Keratinocyte (primary cell): ENCODE results near the gene KCNJ1. TPM values are rescaled to one million over a fixed set of nuclear protein-coding genes. Genes with fewer than 3 reads are reported as not detected.

Source experiments
- DNase-seq: peaks from one replicate; pipeline ENCODE4 v3.0.0-alpha.2; 2011; ENCODE audit warnings: low read depth, missing footprints, low spot score
- FAIRE-seq: peaks from 2 replicates; lab custom pipeline; 2011; peaks lifted over from hg19 to GRCh38; lab: Jason Lieb, UNC
- H2AFZ ChIP-seq: 2 replicates; pipeline ENCODE4 v1.6.0; 2012; ENCODE audit warnings: low read length, control low read depth, inconsistent platforms; ENCODE audit not compliant: control insufficient read depth
- H3K27ac ChIP-seq: 2 replicates; pipeline ENCODE4 v1.5.1; 2011; ENCODE audit warnings: low read length; ENCODE audit not compliant: control insufficient read depth, insufficient read depth
- H3K27me3 ChIP-seq: 3 replicates; pipeline ENCODE4 v1.6.0; 2011; ENCODE audit warnings: low read length; ENCODE audit not compliant: control insufficient read depth, insufficient read depth; ENCODE audit errors: extremely low read depth
- H3K36me3 ChIP-seq, 2 experiments: 2 replicates in 1 of 2; 3 replicates in 1 of 2; pipeline ENCODE4 v1.5.1; 2011; ENCODE audit warnings: low read length in 2 of 2, mild to moderate bottlenecking in 1 of 2; ENCODE audit not compliant: control insufficient read depth in 2 of 2, insufficient read depth in 2 of 2; ENCODE audit errors: extremely low read depth in 1 of 2
- H3K4me1 ChIP-seq: 3 replicates; pipeline ENCODE4 v1.5.1; 2011; ENCODE audit warnings: low read length; ENCODE audit not compliant: control insufficient read depth, insufficient read depth; ENCODE audit errors: extremely low read depth
- H3K4me2 ChIP-seq: 3 replicates; pipeline ENCODE4 v1.6.0; 2011; ENCODE audit warnings: low read depth, low read length; ENCODE audit not compliant: control insufficient read depth, insufficient read depth; ENCODE audit errors: extremely low read depth
- H3K4me3 ChIP-seq, 3 experiments: fragments of 200-600 bp in 1 of 3; sonication (generic) in 1 of 3; 2 replicates in 2 of 3; 3 replicates in 1 of 3; pipeline ENCODE4 v1.5.1; 2011 to 2016; ENCODE audit warnings: low read length in 3 of 3, mild to moderate bottlenecking in 3 of 3, control low read depth in 2 of 3, inconsistent platforms in 1 of 3, low read depth in 1 of 3, mixed read lengths in 1 of 3, mixed run types in 1 of 3, moderate library complexity in 1 of 3; ENCODE audit not compliant: control insufficient read depth in 2 of 3, insufficient read depth in 2 of 3; ENCODE audit errors: extremely low read depth in 1 of 3
- H3K79me2 ChIP-seq: 2 replicates; pipeline ENCODE4 v1.6.0; 2012; ENCODE audit warnings: low read length; ENCODE audit not compliant: control insufficient read depth, insufficient read depth
- H3K9ac ChIP-seq: 3 replicates; pipeline ENCODE4 v1.6.0; 2011; ENCODE audit warnings: low read length; ENCODE audit not compliant: control insufficient read depth, insufficient read depth; ENCODE audit errors: extremely low read depth
- H3K9me1 ChIP-seq: 3 replicates; pipeline ENCODE4 v1.6.0; 2011; ENCODE audit warnings: low read length; ENCODE audit not compliant: control insufficient read depth, insufficient read depth; ENCODE audit errors: extremely low read depth
- H3K9me3 ChIP-seq: 2 replicates; pipeline ENCODE4 v1.5.1; 2012; ENCODE audit warnings: low read depth, low read length; ENCODE audit not compliant: control insufficient read depth
- H4K20me1 ChIP-seq: 3 replicates; pipeline ENCODE4 v1.6.0; 2011; ENCODE audit warnings: low read length; ENCODE audit not compliant: control insufficient read depth, insufficient read depth; ENCODE audit errors: extremely low read depth
- EZH2 ChIP-seq: IDR thresholded peaks from one replicate; pipeline ENCODE4 v1.6.1; 2012; ENCODE audit warnings: inconsistent platforms, mild to moderate bottlenecking, low read length, moderate library complexity
- dilution Hi-C: fragments of 300-500 bp; cut with MboI; formaldehyde crosslinking; loops from one replicate; pipeline ENCODE4 v1.7.0; 2020; ENCODE audit warnings: low sequenced_read_pairs; ENCODE audit not compliant: extremely low pct_ligation_motif_present
- polyA plus RNA-seq, 5 experiments: library from polyadenylated mRNA; depleted of rRNA in 3 of 5; stranded (reverse) in 3 of 5; stranded (forward) in 1 of 5; unstranded in 1 of 5; fragments of >200 nt; gene quantifications; 1 replicate in 1 of 5; 2 replicates in 3 of 5; 3 replicates in 1 of 5; pipeline versions ENCODE4 v1.2.1 to v1.2.3, GENCODE V29; 2011 to 2012; ENCODE audit warnings: missing spikeins in 2 of 5, low read depth in 1 of 5, low replicate concordance in 1 of 5
- TF ChIP-seq, protein P1 (sequence below), 3 experiments: IDR thresholded peaks in 1 of 3; conservative IDR thresholded peaks in 1 of 3; optimal IDR thresholded peaks in 1 of 3; 2 replicates in 2 of 3; 3 replicates in 1 of 3; pipeline versions ENCODE3 to v1.5.1; 2011; ENCODE audit warnings: low read length in 3 of 3, mild to moderate bottlenecking in 3 of 3, moderate library complexity in 2 of 3, control low read depth in 1 of 3, inconsistent platforms in 1 of 3; ENCODE audit not compliant: insufficient read depth in 2 of 3; ENCODE audit errors: extremely low read depth in 1 of 3

Gene KCNJ1
- polyA plus RNA-seq, 1 donor (not counting 4 experiments of a cell fraction or from before 2014, with no cell fraction given), result 0.12 TPM

DNA sequence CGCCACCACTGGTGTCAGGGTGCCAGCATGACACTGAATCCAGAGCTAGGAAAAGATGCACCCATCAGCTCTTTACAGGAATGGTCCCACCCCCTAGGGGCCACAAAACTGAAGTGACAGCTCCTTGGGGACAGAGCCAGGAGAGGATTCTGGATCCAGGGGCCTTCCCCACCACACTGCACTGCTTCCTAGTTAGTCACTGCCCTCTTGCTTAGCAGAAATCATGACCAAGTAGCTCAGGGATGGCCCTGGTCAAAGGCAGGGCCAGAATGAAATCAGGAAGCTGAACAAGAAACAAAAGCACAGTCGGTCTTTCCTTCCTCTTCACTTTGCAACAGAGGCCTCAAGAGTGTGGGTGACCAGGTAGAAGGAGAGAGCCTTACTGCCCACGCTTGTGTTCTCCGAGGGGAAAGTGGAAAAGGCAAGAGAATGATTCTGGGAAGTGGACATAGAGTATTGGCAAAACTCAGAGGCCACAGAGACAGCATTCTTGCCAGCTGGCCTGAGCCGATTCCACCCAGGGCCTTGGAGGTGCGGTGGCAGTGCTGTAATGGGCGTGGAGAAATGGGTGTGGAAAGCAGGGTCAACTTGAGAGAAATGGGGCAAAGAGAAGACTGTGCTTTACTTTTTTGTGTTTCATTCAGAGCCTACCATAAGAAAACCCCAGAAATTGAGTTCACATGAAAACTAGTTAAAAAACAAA is 39.8 kb downstream of the KCNJ1 start:
- Histone ChIP-seq H3K27ac (no peak overlapping the region), H2AFZ (no peak overlapping the region), H3K27me3 (peaks cover 24% of the 10 kb centered on the region), H3K36me3 (no peaks in the 10 kb centered on the region), H3K9me1 (no peaks in the 10 kb centered on the region), H3K4me2 (no peak overlapping the region), H3K9me3 (no peaks in the 10 kb centered on the region), H3K79me2 (no peaks in the 10 kb centered on the region), H3K4me3 (no peak overlapping the region), H4K20me1 (no peaks in the 10 kb centered on the region), H3K4me1 (no peaks in the 10 kb centered on the region), H3K9ac (no peak overlapping the region)
- FAIRE-seq (no peak), DNase-seq (no peak)
- dilution Hi-C loops, result no loop called here
- TF ChIP-seq, protein P1, sequence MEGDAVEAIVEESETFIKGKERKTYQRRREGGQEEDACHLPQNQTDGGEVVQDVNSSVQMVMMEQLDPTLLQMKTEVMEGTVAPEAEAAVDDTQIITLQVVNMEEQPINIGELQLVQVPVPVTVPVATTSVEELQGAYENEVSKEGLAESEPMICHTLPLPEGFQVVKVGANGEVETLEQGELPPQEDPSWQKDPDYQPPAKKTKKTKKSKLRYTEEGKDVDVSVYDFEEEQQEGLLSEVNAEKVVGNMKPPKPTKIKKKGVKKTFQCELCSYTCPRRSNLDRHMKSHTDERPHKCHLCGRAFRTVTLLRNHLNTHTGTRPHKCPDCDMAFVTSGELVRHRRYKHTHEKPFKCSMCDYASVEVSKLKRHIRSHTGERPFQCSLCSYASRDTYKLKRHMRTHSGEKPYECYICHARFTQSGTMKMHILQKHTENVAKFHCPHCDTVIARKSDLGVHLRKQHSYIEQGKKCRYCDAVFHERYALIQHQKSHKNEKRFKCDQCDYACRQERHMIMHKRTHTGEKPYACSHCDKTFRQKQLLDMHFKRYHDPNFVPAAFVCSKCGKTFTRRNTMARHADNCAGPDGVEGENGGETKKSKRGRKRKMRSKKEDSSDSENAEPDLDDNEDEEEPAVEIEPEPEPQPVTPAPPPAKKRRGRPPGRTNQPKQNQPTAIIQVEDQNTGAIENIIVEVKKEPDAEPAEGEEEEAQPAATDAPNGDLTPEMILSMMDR (optimal IDR thresholded peaks at IDR 0.05 in 1 of 3, IDR thresholded peaks at IDR 0.05 in 1 of 3, conservative IDR thresholded peaks at IDR 0.05 in 1 of 3; ENCODE audit: extremely low read depth in 1 of 3, insufficient read depth in 2 of 3, low read length in 3 of 3), result no peak
- TF ChIP-seq EZH2, result no peak

DNA sequence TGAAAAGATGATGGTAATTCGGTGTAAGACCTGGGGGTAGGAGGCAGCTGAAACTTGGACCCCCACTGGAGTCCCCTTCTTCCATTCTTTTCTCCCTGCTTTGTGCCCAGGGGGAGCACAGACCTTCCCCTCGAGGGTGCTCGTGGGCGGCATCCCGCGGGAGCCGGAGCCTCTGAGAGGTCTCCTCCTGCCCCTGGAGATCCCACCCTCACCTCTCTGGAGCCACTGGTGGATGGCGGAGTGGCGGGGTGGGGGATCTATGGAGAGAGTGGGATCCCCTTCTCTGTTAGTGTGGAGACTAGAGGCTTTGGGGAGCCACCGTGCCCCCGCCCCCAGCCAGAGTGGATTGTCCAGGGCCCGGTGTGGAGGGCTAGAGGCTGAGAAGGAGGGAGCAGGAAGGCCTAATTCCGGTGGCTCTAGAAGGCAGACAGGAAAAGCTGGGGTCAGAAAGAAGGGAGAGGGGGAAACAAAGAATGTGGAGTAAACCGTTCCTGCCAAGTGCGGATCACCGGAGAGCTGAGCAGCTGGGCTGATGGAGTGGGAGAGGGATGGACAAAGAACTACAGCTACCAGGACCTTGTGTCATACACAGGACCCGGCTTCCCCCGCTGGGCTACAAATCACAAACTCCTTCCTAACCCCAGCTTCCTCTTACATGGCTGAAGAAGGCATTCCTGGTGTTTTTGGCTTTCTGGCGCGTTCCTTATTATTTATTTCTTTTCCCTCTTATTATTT is 41.9 kb downstream of the KCNJ1 start:
- no peak overlapping the region for H3K9ac ChIP-seq
- H3K36me3 ChIP-seq, result no peaks in the 10 kb centered on the region
- no peaks in the 10 kb centered on the region for H3K9me1 ChIP-seq
- no peak for TF ChIP-seq EZH2
- TF ChIP-seq, protein P1 (optimal IDR thresholded peaks at IDR 0.05 in 1 of 3, IDR thresholded peaks at IDR 0.05 in 1 of 3, conservative IDR thresholded peaks at IDR 0.05 in 1 of 3; ENCODE audit: extremely low read depth in 1 of 3, insufficient read depth in 2 of 3, low read length in 3 of 3), result no peak
- FAIRE-seq (no peak), DNase-seq (no peak)
- H2AFZ ChIP-seq, result no peak overlapping the region
- H3K27ac ChIP-seq, result no peak overlapping the region
- H3K4me3 ChIP-seq, result no peak overlapping the region
- H3K79me2 ChIP-seq, result no peaks in the 10 kb centered on the region
- no peak overlapping the region for H3K4me2 ChIP-seq
- H3K9me3 ChIP-seq, result no peaks in the 10 kb centered on the region
- H3K4me1 ChIP-seq, result no peaks in the 10 kb centered on the region
- no peaks in the 10 kb centered on the region for H4K20me1 ChIP-seq
- H3K27me3 ChIP-seq, result peaks cover 30% of the 10 kb centered on the region
- dilution Hi-C loops, result no loop called here
